ENCODE results near the gene CBARP. TPM values are rescaled to one million over a fixed set of nuclear protein-coding genes. Genes with fewer than 3 reads are reported as not detected.
A peak's percentile ranks its signal among the peaks of the same experiment; 100 is the strongest.

Gene CBARP
- total and polyA plus RNA-seq, 2 of the 13 experiments (the other 11 are each of a cell fraction or from before 2014, with no cell fraction given), result 1.2 to 1.4 TPM

GRCh38 chr19:1244693-1245451 is 7.1 kb upstream of the CBARP start (continued):
- no peak for TF ChIP-seq ZNF546 (CRISPR knock-in tag; conservative IDR thresholded peaks at IDR 0.05)
- TF ChIP-seq FOXC1 (CRISPR knock-in tag; IDR thresholded peaks at IDR 0.05; ENCODE audit: borderline replicate concordance), result peak; percentile 31; the same call in 1 of the 2 replicates
- TF ChIP-seq, protein P1, sequence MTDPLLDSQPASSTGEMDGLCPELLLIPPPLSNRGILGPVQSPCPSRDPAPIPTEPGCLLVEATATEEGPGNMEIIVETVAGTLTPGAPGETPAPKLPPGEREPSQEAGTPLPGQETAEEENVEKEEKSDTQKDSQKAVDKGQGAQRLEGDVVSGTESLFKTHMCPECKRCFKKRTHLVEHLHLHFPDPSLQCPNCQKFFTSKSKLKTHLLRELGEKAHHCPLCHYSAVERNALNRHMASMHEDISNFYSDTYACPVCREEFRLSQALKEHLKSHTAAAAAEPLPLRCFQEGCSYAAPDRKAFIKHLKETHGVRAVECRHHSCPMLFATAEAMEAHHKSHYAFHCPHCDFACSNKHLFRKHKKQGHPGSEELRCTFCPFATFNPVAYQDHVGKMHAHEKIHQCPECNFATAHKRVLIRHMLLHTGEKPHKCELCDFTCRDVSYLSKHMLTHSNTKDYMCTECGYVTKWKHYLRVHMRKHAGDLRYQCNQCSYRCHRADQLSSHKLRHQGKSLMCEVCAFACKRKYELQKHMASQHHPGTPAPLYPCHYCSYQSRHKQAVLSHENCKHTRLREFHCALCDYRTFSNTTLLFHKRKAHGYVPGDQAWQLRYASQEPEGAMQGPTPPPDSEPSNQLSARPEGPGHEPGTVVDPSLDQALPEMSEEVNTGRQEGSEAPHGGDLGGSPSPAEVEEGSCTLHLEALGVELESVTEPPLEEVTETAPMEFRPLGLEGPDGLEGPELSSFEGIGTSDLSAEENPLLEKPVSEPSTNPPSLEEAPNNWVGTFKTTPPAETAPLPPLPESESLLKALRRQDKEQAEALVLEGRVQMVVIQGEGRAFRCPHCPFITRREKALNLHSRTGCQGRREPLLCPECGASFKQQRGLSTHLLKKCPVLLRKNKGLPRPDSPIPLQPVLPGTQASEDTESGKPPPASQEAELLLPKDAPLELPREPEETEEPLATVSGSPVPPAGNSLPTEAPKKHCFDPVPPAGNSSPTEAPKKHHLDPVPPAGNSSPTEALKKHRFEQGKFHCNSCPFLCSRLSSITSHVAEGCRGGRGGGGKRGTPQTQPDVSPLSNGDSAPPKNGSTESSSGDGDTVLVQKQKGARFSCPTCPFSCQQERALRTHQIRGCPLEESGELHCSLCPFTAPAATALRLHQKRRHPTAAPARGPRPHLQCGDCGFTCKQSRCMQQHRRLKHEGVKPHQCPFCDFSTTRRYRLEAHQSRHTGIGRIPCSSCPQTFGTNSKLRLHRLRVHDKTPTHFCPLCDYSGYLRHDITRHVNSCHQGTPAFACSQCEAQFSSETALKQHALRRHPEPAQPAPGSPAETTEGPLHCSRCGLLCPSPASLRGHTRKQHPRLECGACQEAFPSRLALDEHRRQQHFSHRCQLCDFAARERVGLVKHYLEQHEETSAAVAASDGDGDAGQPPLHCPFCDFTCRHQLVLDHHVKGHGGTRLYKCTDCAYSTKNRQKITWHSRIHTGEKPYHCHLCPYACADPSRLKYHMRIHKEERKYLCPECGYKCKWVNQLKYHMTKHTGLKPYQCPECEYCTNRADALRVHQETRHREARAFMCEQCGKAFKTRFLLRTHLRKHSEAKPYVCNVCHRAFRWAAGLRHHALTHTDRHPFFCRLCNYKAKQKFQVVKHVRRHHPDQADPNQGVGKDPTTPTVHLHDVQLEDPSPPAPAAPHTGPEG (CRISPR knock-in tag; IDR thresholded peaks at IDR 0.05), result peak; percentile 32; the same call in 1 of the 2 replicates
- no peak for TF ChIP-seq SYNCRIP (IDR thresholded peaks at IDR 0.05; ENCODE audit: insufficient read depth, low read depth, low read length)
- peak; percentile 86; the same call in 1 of the 2 replicates for TF ChIP-seq ERF (CRISPR knock-in tag; IDR thresholded peaks at IDR 0.05)
- peak; percentile 35 for TF ChIP-seq KAT7 (CRISPR knock-in tag; IDR thresholded peaks at IDR 0.05; ENCODE audit: borderline replicate concordance)
- TF ChIP-seq ARID5B (CRISPR knock-in tag; IDR thresholded peaks at IDR 0.05), result peak; percentile 80
- TF ChIP-seq ZSCAN29 (CRISPR knock-in tag; conservative IDR thresholded peaks at IDR 0.05), result peak; percentile 92
- peak; percentile 44; the same call in 1 of the 2 replicates for TF ChIP-seq POGK (CRISPR knock-in tag; conservative IDR thresholded peaks at IDR 0.05)
- TF ChIP-seq SETDB1 (CRISPR knock-in tag; IDR thresholded peaks at IDR 0.05; ENCODE audit: borderline replicate concordance), result no peak
- TF ChIP-seq, protein P2, sequence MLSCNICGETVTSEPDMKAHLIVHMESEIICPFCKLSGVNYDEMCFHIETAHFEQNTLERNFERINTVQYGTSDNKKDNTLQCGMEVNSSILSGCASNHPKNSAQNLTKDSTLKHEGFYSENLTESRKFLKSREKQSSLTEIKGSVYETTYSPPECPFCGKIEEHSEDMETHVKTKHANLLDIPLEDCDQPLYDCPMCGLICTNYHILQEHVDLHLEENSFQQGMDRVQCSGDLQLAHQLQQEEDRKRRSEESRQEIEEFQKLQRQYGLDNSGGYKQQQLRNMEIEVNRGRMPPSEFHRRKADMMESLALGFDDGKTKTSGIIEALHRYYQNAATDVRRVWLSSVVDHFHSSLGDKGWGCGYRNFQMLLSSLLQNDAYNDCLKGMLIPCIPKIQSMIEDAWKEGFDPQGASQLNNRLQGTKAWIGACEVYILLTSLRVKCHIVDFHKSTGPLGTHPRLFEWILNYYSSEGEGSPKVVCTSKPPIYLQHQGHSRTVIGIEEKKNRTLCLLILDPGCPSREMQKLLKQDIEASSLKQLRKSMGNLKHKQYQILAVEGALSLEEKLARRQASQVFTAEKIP (CRISPR knock-in tag; IDR thresholded peaks at IDR 0.05; ENCODE audit: borderline replicate concordance), result no peak
- no peak for TF ChIP-seq TBP (CRISPR knock-in tag; IDR thresholded peaks at IDR 0.05)
